DND-41 (cell line): ENCODE results near the gene CD69.

Experiments used
- CTCF ChIP-seq: IDR thresholded peaks from 2 replicates; pipeline ENCODE4 v1.5.1; 2012; ENCODE audit warnings: borderline replicate concordance, low read length, moderate library complexity, mild to moderate bottlenecking; ENCODE audit not compliant: poor library complexity, severe bottlenecking; ENCODE audit errors: extremely low read depth
- EZH2 ChIP-seq: IDR thresholded peaks from 3 replicates; pipeline ENCODE4 v1.6.1; 2012; ENCODE audit warnings: borderline replicate concordance, low read depth, mild to moderate bottlenecking, moderate library complexity, low read length, inconsistent platforms; ENCODE audit not compliant: severe bottlenecking

GRCh38 chr12:9755567-9755966, 5.1 kb downstream of the CD69 start:
- TF ChIP-seq CTCF (no peak), EZH2 (no peak)
